Stimulated activated naive CD4-positive, alpha-beta T cell treated with Interleukin-2 at 50 U/mL for 16 hours (primary cell): Measurements from ENCODE around the gene IGSF1.
"Not testable (repeated sequence)": the region's sequence is repeated elsewhere in the genome, so short reads cannot be mapped to it uniquely, and the experiment has no call there.

Experiments used
- DNase-seq: peaks from one replicate; lab custom pipeline; 2025; lab: John Stamatoyannopoulos, UW

Gene IGSF1

DNA sequence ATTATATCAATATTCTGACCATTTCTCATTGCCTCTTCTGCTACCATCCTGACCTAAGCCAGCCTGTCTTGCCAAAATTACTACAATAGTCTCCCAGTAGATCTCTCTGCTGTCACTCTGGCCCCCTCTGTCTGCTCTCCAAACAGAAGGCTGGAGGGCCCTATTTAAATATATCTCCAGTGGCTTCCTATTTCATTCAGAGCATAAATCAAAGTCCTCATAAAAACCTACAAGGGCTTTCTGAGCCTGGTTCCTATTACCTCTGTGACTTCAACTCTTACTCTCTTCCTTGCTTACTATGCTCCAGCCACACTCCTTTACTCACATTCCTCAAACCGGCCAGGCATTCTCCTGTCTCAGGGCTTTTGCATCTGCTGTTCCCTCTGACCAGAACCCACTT, 19.0 kb downstream of the IGSF1 start:
- DNase-seq = no peak

DNA sequence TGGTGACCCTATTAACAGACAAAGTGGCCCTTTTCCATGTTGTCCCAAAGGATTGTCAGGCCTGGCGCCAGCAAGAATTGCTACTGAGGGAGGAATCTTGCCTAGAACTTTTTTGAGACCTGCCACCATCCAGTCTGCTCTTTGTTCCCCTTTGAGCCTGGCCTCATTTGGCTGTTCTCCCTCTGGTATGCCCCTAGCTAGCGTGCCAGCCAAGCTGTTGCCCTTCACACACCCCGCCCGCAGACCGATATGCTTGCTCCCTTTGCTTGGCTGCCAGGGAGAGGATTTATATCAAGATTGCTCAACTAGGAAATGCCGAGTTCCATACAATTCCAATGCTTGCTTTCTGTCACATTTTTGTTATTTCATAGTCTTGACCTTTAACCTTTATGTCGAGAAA, 24.4 kb downstream of the IGSF1 start:
- no peak for DNase-seq

- DNase-seq = no peak
Observed at GRCh38 chrX:131264053-131264452, 25.1 kb downstream of the IGSF1 start.

DNA sequence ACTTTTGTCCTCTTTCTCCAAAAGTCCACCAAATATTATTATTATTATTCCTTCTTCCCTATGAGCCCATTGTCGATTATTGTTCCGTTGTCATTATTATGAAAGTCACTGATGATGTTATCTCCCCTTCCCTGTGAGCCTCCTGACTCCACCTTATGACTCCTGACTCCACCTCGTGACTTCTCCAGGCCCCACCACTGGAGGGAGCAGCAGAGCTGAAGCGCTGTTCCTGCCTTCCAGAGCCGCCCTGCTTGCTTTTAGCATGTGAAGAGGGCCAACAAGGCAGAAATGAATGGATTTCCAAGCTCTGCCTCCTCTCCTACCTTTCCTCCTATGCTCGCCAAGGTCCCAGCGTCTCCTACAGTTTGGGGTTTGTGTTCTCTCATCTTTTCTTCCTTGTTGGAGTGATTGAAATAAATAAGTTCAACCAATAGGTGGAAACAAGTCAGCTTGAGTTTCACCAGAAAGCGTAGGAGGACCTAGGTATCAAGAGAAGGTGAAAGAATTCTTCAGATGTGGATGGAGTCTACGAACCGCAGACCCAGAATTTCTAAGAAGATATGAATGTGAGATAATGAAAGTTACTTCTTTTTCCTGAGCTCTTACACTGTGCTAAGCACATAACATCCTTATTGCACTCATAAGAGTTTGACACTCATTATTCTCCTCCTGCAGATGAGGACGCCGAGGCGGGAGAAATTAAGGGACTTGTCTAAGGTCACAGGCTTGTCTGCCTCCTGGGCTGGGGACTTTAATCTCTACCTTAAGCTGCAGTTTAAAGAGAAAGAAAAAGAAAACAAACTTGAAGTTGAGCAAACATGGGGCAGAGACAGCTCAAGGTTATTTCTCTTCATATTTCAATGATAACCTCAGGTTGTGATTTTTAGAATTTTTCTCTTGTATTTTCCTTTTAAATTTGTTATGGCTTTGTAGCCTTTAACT, 26.1 kb downstream of the IGSF1 start:
- DNase-seq = no peak

DNA sequence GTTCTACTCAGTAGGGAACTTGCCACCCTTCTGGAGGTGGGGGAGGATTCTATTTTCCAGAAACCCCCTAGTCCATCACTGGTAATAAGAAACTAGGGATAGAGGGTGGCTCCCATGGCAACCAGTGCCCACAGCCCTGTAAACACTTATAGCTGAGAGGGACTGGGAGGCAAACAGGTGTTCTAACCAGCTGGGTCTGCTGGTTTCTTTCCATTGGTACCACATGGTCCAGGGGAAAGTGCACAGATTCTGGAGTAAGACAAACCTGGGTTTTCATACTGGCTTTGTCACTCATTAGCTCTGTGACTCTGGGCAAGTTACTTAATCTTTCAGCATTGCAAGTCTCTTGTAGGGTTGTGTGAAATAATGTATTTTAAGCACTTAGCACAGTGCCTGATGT, 26.9 kb downstream of the IGSF1 start:
- DNase-seq = no peak

DNA sequence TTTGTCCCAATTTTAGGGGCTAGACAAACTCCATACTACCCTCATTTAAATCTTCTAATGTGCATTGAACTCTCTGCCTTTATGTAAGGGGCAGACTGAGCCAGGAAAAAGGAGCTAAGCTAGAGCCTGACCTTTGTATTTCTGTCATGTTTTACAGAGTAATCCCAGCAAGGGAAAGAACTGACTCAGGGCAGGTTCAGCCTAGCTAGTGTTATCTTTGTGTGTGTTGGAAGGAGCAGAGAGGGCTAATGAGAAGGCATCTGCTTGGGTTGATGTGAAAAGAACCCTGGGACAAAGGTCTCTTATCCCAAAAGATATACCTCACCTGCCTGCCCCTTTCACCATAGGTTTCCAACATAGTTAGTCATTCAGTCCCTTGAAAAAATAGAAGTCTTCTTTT, 31.7 kb downstream of the IGSF1 start:
- no peak for DNase-seq

DNA sequence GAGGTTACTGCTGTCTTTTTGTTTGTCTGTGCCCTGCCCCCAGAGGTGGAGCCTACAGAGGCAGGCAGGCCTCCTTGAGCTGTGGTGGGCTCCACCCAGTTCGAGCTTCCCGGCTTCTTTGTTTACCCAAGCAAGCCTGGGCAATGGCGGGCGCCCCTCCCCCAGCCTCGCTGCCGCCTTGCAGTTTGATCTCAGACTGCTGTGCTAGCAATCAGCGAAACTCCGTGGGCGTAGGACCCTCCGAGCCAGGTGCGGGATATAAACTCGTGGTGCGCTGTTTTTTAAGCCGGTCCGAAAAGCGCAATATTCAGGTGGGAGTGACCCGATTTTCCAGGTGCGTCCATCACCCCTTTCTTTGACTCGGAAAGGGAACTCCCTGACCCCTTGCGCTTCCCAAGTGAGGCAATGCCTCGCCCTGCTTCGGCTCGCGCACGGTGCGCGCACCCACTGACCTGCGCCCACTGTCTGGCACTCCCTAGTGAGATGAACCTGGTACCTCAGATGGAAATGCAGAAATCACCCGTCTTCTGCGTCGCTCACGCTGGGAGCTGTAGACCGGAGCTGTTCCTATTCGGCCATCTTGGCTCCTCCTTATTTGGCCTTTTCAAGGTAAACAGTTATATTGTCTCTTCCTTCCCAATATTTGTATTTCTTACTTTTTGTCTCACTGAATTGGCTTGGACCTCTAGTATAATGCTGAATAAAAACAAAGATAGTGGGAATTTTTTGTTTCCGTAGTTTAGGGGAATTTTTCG, 37.9 kb downstream of the IGSF1 start:
- DNase-seq = not testable (repeated sequence)

DNA sequence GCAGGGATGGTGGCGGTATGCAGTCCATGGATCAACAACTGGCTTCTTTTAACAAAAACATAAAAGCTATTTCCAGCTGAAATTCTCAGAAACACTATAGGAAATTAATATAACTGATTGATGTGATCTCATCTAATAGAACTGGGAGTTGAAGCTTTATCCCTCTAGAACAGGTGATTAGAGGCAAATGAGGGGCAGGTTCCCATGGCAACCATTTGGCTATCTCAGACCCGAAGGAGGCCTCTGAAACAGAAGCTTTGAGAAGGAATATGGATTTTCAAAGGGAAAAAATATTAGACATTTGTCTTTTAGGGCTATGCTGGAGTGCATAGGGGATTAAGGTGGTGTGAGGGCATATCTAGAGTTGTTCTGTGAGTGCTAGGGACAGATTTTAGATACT, 50.0 kb downstream of the IGSF1 start:
- DNase-seq = no peak

DNA sequence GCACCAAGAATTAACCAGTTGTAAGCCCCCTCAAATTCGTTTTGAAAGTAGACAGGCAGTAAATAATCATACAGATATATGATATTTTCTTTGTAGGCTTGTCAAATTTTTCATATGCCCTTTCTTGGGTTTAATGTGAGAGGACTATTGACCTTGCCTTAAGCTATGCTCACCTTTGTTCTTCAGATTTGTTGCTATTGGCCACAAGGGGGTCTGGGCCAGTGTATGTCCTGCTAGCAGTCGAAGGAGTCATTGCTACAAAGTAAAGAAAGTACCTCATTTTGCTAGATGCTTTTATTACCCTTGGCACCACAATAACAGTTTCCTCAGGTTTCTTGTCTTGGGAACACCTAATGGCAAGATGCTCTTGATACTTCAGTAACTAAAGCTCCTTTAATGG, 51.7 kb downstream of the IGSF1 start:
- no peak for DNase-seq

- no peak for DNase-seq
Observed at GRCh38 chrX:131235768-131236545, 53.1 kb downstream of the IGSF1 start.

DNA sequence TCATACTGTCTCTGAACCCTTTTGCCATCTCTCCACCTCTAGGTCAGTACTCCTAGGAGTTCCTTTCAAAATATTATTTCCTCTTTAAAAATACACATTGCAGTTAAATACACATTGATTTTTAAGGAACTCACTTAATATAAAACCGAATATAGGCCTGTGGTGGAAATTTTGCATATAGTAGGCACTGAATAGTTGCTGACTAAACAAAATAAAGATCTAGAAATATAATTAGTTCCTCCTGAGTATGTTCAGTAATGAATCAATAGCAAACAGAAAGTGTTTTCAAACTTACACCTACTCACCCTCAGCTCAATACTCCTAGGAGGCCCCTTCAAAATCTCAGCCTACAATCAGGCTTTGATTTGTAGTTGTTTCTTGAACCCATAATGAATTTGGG, 61.5 kb downstream of the IGSF1 start:
- DNase-seq = no peak

GRCh38 chrX:131226591-131226990, 62.5 kb downstream of the IGSF1 start:
- no peak for DNase-seq

- DNase-seq = no peak
Observed at GRCh38 chrX:131225078-131225477, 64.0 kb downstream of the IGSF1 start.
